Measurements from ENCODE around the gene SLC8B1. TPM values are rescaled to one million over a fixed set of nuclear protein-coding genes. Genes with fewer than 3 reads are reported as not detected.
A peak's percentile ranks its signal among the peaks of the same experiment; 100 is the strongest.

SLC8B1 gene
- total and polyA plus RNA-seq, 5 experiments from 2014 or later, result 26.3 to 136 (median 71.2) TPM

DNA sequence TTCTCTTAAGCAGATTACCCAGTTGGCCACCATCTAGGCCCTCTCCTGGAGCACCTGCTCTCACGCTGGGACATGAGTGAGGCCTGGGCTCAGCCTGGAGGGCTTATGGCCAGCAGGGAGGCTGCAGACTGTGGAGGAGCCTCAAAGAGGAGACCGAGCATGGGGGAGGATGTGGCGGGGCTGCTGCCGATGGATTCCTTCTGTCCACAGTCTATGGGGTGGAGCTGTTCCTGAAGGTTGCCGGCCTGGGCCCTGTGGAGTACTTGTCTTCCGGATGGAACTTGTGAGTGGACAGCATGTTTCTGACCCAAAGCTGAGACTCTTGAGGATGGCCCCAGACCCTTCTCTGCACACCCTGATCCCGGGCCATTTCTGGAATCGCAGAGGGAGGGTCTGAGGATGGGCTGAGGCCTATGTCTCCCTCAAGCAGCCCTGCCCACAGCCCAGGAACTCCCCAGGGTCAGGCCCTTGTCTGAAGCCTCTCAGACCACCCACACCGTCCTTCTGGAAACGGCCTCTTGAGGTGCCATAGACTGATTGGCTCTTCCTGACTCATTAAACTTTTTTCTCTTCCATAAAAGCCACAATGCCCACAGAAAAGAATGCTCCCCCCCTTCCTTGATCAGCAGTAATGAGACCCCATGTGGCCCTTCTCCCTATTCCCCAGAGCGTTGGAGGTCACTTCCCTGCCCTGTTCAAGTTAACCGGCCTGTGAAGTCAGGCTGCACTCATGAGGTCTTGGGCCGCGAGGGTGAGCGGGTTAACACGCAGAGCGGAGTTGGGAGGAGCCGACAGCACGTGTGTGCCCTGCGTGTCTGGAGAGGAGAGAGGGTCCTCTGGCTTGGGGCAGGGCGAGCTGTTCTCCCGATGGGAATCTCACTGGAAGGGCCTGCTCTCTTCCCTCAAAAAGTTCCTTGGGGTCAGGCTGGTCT, 49.0 kb downstream of the SLC8B1 start:
- Mint-ChIP-seq H3K27ac (peak overlapping the region in 3 of 10 donors; percentile 19 to 63 (median 31)), H3K27me3 (no peaks in the 10 kb centered on the region), H3K4me3 (no peak overlapping the region), H3K36me3 (peaks cover 0 to 53% (median 5%) of the 10 kb centered on the region in 3 donors), H3K4me1 (peaks cover 0 to 2% (median under 1%) of the 10 kb centered on the region in 4 donors), H3K9me3 (no peaks in the 10 kb centered on the region)
- DNase-seq (no peak), ATAC-seq (no peak)
- POLR2A ChIA-PET, result interaction anchor here (0.5 kb wide), 1 partner anchor 72 kb away, joined by 4 read pairs; no protein-coding TSS in a partner anchor

DNA sequence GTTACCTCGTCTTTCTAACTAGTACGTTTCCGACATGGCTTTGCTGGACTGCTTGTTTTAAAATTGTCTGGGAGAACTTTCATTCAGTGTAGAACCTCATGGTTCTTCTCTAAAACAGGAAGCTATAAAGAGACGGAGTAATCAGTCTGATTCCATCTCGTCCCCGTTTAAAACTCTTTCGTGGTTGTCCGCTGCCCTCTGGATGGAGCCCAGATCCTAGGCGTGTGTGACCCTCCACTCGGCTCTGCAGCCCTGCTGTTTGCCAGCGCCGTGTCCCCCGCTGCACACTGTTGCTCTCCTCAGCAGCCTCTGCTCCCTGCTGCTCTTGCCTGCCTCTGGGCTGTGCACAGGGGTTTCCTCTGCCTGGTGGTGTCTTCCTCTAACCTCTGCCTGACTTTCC, 50.2 kb downstream of the SLC8B1 start:
- no peak for DNase-seq
- H3K36me3 Mint-ChIP-seq, result peaks cover 0 to 61% (median 11%) of the 10 kb centered on the region in 3 donors
- H3K27me3 Mint-ChIP-seq, result no peaks in the 10 kb centered on the region
- peaks cover 0 to 2% (median under 1%) of the 10 kb centered on the region in 4 donors for H3K4me1 Mint-ChIP-seq
- POLR2A ChIA-PET, result no interaction called here
- ATAC-seq, result no peak
- H3K27ac Mint-ChIP-seq, result peak overlapping the region in 2 of 10 donors; percentile 63 to 70
- no peaks in the 10 kb centered on the region for H3K9me3 Mint-ChIP-seq
- H3K4me3 Mint-ChIP-seq, result no peak overlapping the region

DNA sequence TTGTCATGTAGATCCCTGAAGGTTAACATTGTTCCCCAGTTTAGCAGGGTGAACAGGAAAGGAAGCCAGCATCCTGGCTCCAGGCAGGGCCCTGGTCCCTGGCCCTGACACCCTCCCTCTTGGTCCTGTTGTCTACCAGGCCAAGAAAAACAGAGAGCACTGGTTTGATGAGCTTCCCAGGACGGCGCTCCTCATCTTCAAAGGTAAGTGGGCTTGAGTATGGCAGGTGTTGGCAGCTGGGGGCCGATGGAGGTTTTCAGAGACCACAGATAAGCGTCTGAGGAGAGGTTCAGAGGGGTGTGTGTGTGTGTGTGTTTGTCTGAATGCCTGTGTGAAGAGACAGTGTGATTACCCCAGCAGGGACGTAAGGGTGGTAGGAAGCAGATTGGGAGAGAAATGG, 56.3 kb downstream of the SLC8B1 start:
- H3K36me3 Mint-ChIP-seq, result peaks cover 0 to 69% (median 15%) of the 10 kb centered on the region in 3 donors
- DNase-seq, result no peak
- POLR2A ChIA-PET, result no interaction called here
- ATAC-seq, result no peak
- no peak overlapping the region for H3K4me3 Mint-ChIP-seq
- peak overlapping the region in 6 of 10 donors; percentile 3 to 86 (median 18) for H3K27ac Mint-ChIP-seq
- no peaks in the 10 kb centered on the region for H3K27me3 Mint-ChIP-seq
- H3K9me3 Mint-ChIP-seq, result no peaks in the 10 kb centered on the region
- H3K4me1 Mint-ChIP-seq, result peaks cover 0 to 6% (median 0%) of the 10 kb centered on the region in 4 donors

DNA sequence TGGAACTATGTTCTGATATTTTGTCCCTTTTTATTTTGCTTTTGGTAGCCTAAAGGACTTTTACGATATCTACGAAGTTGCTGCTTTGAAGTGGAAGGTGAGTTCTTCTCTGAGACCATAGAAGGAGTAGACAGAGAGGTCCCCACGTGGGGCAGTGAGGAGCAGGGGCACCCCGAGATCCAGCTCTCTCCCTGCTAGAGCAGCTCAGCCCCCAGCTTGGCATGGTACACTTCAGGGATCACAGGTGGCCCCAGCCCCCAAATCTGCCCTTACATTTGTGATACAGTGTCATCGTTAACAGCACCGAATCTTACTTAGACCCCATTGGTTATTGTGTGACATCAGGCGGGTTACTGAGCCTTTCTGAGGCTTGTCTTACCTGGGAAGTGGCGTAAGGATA, 56.8 kb downstream of the SLC8B1 start:
- Mint-ChIP-seq H3K36me3 (peaks cover 0 to 73% (median 15%) of the 10 kb centered on the region in 3 donors), H3K27me3 (no peaks in the 10 kb centered on the region), H3K27ac (peak overlapping the region in 5 of 10 donors; percentile 13 to 86 (median 44)), H3K9me3 (no peaks in the 10 kb centered on the region), H3K4me1 (peaks cover 0 to 6% (median 0%) of the 10 kb centered on the region in 4 donors), H3K4me3 (no peak overlapping the region)
- ATAC-seq, result no peak
- POLR2A ChIA-PET, result no interaction called here
- no peak for DNase-seq

DNA sequence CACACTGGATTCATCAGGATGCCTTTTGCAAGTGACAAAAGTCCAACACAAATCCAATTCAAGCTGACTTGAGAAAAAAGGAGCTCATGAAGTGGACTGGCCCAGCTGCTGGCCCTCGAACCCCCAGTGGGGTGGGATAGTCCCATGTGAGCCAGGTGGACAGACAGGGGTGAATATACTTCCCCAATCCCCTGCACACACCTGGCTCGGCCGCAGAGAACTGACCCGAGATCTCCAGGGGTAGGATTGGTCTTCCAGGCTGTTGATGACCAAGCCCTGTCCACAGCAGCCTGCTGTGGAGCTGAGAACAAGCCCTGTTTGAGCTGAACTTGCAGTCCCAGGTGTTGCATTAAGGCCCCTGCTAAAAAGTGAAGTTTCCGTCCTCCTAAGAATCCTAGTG, 57.4 kb downstream of the SLC8B1 start:
- peaks cover 0 to 75% (median 17%) of the 10 kb centered on the region in 3 donors for H3K36me3 Mint-ChIP-seq
- DNase-seq (no peak), ATAC-seq (no peak)
- H3K9me3 Mint-ChIP-seq, result no peaks in the 10 kb centered on the region
- H3K4me3 Mint-ChIP-seq, result no peak overlapping the region
- POLR2A ChIA-PET, result interaction anchor here (0.6 kb wide), 1 partner anchor 92 kb away, joined by 5 read pairs; the partner anchor contains the start of gene DDX54
- peaks cover 0 to 6% (median 0%) of the 10 kb centered on the region in 4 donors for H3K4me1 Mint-ChIP-seq
- peak overlapping the region in 1 of 10 donors; percentile 31 for H3K27ac Mint-ChIP-seq
- H3K27me3 Mint-ChIP-seq, result no peaks in the 10 kb centered on the region

DNA sequence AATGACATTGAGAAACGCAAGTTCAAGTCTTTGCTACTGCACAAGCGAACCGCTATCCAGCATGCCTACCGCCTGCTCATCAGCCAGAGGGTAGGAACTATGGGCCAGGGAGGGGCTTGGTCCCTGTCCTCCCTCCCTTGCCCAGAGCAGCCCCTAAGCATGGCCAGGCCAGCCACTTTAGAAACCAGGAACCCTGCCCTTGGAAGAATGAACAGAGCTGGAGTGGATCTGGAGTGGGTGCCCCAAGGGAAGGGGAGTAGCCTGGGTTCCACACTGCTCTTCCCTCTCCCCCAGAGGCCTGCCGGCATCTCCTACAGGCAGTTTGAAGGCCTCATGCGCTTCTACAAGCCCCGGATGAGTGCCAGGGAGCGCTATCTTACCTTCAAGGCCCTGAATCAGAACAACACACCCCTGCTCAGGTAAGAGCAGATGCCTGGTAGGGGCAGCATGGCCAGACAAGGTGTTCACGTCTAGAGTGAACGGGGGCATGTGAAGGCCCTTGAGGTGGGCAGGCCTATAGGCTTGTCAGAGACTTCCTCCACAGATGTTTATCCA, 57.9 kb downstream of the SLC8B1 start:
- Mint-ChIP-seq H3K27ac (no peak overlapping the region), H3K4me3 (no peak overlapping the region), H3K36me3 (peaks cover 0 to 78% (median 19%) of the 10 kb centered on the region in 3 donors), H3K9me3 (no peaks in the 10 kb centered on the region), H3K4me1 (peaks cover 0 to 6% (median 0%) of the 10 kb centered on the region in 4 donors), H3K27me3 (no peaks in the 10 kb centered on the region)
- DNase-seq, result no peak
- POLR2A ChIA-PET, result no interaction called here
- no peak for ATAC-seq

DNA sequence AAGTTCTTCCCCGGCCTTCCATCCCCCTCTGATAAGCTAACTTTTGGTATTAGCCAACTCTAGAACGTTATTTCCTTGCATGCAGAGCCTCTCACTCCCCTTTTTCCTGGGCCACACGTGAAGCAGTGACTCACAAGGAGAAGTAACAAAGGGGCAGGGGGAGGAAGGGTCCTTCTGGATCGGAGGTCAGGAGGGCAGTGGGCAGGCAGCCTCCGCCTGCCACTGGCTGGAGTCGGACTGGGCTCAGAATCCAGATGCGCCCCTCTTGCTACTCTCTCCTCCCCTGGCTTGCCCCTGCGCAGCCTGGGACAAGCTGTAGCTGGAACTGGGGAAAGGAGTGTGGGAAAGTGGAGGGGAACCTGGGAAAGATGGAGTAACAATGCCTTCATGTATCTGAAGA, 58.6 kb downstream of the SLC8B1 start:
- Mint-ChIP-seq H3K9me3 (no peaks in the 10 kb centered on the region), H3K27ac (no peak overlapping the region), H3K4me3 (no peak overlapping the region), H3K27me3 (no peaks in the 10 kb centered on the region), H3K36me3 (peaks cover 0 to 78% (median 22%) of the 10 kb centered on the region in 3 donors), H3K4me1 (peaks cover 0 to 6% (median 0%) of the 10 kb centered on the region in 4 donors)
- DNase-seq (no peak), ATAC-seq (no peak)
- POLR2A ChIA-PET, result no interaction called here

DNA sequence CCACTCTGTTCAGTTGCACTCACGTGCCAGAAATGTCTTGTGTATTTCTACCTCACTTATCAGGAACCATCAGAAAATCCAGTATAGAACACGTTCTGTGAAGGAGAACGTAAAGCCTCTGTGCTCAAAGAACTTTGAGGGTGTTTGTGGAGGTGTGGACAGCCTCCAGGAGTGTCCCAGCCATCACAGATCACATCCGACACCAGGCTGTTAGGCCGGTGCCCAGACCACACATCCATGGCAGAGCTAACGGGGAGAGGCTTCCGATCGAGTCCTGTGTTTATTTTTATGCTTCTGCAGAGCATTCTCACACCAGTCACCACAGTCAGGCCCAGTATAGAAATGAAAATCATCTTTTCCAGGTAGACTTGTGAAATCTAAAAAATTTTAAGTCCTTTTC, 60.1 kb downstream of the SLC8B1 start:
- peaks cover 0 to 74% (median 23%) of the 10 kb centered on the region in 3 donors for H3K36me3 Mint-ChIP-seq
- H3K4me3 Mint-ChIP-seq, result no peak overlapping the region
- no peaks in the 10 kb centered on the region for H3K9me3 Mint-ChIP-seq
- POLR2A ChIA-PET, result no interaction called here
- H3K27me3 Mint-ChIP-seq, result no peaks in the 10 kb centered on the region
- H3K4me1 Mint-ChIP-seq, result peaks cover 0 to 6% (median 0%) of the 10 kb centered on the region in 4 donors
- no peak for DNase-seq
- peak overlapping the region in 1 of 10 donors; percentile 19 for H3K27ac Mint-ChIP-seq
- no peak for ATAC-seq

DNA sequence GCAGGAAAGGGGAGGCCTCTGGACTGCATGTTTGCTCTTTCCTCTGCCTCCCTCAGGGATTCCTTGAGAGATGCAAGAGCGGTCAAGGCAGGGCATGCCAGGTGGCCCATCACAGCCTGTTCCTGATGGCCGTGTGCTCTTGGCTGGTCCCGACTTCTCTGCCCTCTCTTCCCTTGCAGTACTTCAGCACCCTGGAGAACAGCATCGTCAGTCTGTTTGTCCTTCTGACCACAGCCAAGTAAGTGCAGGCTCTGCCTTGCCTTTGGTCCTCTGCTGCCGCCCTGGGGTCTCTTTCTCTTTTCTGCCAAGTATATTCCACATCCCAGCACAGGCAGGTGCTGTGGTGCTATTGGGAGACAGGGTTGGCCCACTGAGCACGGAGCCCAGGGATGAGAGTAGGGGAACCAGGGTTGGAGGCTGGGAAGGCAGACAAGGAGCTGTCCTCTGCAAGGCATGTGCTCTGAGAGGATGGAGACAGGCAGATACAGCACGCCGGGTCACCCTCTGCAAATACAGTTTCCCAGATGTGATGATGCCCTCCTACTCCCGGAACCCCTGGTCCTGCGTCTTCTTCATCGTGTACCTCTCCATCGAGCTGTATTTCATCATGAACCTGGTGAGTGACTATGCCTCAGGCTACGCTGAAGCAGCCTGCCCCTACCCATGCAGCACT, 61.7 kb downstream of the SLC8B1 start:
- peaks cover 0 to 72% (median 24%) of the 10 kb centered on the region in 3 donors for H3K36me3 Mint-ChIP-seq
- no peak overlapping the region for H3K27ac Mint-ChIP-seq
- no peak for ATAC-seq
- no peak for DNase-seq
- H3K4me1 Mint-ChIP-seq, result peaks cover 0 to 3% (median 0%) of the 10 kb centered on the region in 4 donors
- H3K27me3 Mint-ChIP-seq, result no peaks in the 10 kb centered on the region
- POLR2A ChIA-PET, result no interaction called here
- no peaks in the 10 kb centered on the region for H3K9me3 Mint-ChIP-seq
- H3K4me3 Mint-ChIP-seq, result no peak overlapping the region

DNA sequence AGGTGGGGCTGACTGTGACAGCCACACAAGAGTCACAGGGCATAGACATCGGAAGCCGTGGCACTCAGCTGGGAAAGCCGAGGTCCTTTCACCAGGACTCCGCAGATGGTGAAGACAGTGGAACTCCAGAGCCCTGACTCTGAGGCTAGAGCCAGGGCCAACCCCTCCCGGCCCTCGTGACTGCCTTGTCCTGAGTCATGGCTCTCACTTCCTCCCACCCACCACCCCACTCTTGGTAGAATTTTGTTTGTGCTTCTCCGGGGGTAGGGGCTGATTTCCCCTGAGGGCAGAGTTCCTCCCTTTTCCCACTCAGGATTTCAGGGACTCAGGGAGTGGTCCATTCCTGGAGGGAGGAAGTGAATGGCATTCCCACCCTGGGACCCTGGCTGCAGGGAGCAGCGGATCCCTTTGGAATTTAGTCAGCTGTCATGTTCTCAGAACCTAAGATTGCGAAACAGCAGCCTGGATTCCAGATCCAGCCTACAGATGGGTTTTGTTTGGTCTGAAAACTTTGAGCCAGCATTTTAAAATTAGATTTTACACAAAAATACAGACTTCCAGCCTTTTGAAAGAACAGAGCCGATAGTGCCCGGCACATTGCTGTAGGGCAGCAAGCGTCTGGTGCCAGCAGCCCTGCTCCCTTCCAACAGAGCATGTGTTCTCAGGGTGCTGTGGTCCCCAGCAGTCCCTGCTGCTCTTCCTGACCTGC, 62.9 kb downstream of the SLC8B1 start:
- Mint-ChIP-seq H3K4me3 (no peak overlapping the region), H3K4me1 (peaks cover 0 to 3% (median 0%) of the 10 kb centered on the region in 4 donors), H3K9me3 (no peaks in the 10 kb centered on the region), H3K27ac (peak overlapping the region in 1 of 10 donors; percentile 67), H3K27me3 (no peaks in the 10 kb centered on the region), H3K36me3 (peaks cover 0 to 78% (median 34%) of the 10 kb centered on the region in 3 donors)
- no peak for DNase-seq
- no peak for ATAC-seq
- POLR2A ChIA-PET, result interaction anchor here (0.6 kb wide), 1 partner anchor 75 kb away, joined by 4 read pairs; no protein-coding TSS in a partner anchor

DNA sequence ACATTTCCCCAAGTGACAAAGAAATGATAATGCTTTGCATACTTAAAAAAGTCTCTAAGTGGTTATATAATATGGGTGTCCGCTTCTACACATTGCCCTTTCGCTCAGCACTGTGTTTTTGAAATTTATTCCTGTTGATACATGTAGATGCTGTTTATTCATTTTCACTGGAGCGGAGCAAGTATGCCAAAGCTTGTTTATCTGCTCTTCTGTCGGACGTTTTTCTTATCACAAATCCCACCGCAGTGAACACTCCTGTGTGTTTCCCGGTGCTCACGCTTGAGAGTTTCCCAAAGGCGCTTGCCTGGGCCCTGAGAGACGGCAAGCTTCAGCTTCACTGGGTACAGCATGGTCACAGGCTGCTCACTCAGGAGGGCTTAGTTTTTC, 63.5 kb downstream of the SLC8B1 start:
- Mint-ChIP-seq H3K9me3 (no peaks in the 10 kb centered on the region), H3K36me3 (peaks cover 0 to 76% (median 35%) of the 10 kb centered on the region in 3 donors), H3K4me3 (no peak overlapping the region), H3K4me1 (peaks cover 0 to 5% (median 0%) of the 10 kb centered on the region in 4 donors), H3K27ac (peak overlapping the region in 2 of 10 donors; percentile 41 to 51), H3K27me3 (no peaks in the 10 kb centered on the region)
- DNase-seq, result no peak
- POLR2A ChIA-PET, result interaction anchor here (0.6 kb wide), 1 partner anchor 74 kb away, joined by 4 read pairs; no protein-coding TSS in a partner anchor
- no peak for ATAC-seq

DNA sequence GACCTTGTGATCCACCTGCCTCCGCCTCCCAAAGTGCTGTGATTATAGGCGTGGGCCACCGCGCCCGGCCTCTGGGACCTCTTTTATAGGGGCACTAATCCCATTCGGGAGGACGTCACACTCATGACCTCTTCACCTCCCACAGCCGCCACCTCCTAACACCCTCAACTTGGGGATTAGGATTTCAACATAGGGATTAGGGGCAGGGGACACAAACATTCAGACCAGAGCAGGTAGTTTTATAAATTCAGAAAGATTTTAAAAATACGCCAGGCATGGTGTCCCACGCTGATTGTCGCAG, 64.2 kb downstream of the SLC8B1 start:
- ATAC-seq, result no peak
- Mint-ChIP-seq H3K36me3 (peaks cover 0 to 73% (median 37%) of the 10 kb centered on the region in 3 donors), H3K27ac (peak overlapping the region in 1 of 10 donors; percentile 20), H3K9me3 (no peaks in the 10 kb centered on the region), H3K4me3 (no peak overlapping the region), H3K27me3 (no peaks in the 10 kb centered on the region), H3K4me1 (peaks cover 0 to 6% (median 4%) of the 10 kb centered on the region in 4 donors)
- POLR2A ChIA-PET, result no interaction called here
- DNase-seq, result no peak
